ENCODE measurements around the gene HLA-DMB.

- TF ChIP-seq POLR2A (IDR thresholded peaks at IDR 0.05) (no peak), CTCF (IDR thresholded peaks at IDR 0.05) (no peak)
Measured at GRCh38 chr6:32976334-32977069, 35.7 kb upstream of the HLA-DMB start.

Data from uterus (tissue), 2 donors.